NCI-H82 (cell line): ENCODE results near the gene STAT3.
"Not testable (repeated sequence)": the region's sequence is repeated elsewhere in the genome, so short reads cannot be mapped to it uniquely, and the experiment has no call there.

Source experiments
- DNase-seq: peaks from one replicate; lab custom pipeline; 2025; lab: John Stamatoyannopoulos, UW

STAT3 gene

GRCh38 chr17:42380935-42381334, 7.3 kb downstream of the STAT3 start:
- DNase-seq: no peak

GRCh38 chr17:42378959-42379594, 9.2 kb downstream of the STAT3 start:
- no peak for DNase-seq

DNA sequence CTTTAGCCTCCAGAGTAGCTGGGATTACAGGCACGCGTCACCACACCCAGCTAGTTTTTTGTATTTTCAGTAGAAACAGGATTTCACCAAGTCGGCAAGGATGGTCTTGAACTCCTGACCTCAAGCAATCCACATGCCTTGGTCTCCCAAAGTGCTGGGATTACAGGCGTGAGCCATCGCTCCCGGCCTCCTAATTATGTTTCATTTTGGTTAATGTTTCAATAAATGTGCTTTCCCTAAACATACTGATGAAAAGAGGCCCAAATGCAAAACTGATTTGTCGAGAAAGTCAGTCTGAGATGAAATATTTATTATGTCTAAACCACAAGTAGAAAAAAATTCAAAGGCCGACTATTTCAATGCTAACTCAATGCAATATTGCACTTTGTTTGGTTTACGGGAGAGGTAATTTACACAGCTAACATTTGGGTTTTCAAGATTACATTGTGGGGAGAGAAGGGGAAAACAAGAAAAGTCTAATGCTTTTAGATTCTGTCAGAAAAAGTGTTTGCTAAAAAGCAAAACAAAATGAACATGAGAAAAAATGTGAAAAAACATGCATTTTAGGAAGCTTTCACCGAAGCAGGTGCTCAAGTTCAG, 9.8 kb downstream of the STAT3 start:
- DNase-seq: no peak

GRCh38 chr17:42373896-42374295, 14.3 kb downstream of the STAT3 start:
- DNase-seq: no peak

DNA sequence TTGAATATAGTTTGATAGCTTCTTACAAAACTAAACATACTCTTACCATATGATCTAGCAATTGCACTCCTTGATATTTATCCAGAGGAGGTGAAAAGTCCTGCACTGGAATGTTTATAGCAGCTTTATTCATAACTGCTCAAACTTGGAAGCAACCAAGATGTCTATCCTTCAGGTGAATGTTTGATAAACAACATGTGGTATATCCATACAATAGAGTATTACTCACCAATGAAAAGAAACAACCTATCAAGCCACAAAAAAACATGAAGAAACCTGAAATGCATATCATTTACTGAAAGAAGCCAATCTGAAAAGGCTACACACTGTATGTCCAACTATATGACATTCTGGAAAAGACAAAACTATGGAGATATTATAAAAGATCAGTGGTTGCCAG, 16.1 kb downstream of the STAT3 start:
- DNase-seq: no peak

GRCh38 chr17:42368797-42369561, 19.3 kb downstream of the STAT3 start:
- DNase-seq: not testable (repeated sequence)

DNA sequence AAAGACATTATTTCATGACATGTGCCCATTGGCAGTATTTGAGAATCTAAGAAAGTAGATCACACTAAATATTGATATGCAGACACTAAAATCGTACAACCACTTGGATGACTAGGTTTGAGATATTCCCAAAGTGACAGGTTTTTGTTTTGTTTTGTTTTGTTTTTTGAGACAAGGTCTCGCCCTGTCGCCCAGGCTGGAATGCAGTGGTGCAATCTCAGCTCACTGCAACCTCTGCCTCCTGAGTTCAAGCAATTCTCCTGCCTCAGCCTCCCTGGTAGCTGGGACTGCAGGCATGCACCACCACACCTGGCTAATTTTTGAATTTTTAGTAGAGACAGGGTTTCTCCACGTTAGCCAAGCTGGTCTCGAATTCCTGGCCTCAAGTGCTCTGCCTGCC, 19.9 kb downstream of the STAT3 start:
- DNase-seq: not testable (repeated sequence)

- peak; percentile 72 for DNase-seq
Measured at GRCh38 chr17:42366176-42367023, 21.8 kb downstream of the STAT3 start.

DNA sequence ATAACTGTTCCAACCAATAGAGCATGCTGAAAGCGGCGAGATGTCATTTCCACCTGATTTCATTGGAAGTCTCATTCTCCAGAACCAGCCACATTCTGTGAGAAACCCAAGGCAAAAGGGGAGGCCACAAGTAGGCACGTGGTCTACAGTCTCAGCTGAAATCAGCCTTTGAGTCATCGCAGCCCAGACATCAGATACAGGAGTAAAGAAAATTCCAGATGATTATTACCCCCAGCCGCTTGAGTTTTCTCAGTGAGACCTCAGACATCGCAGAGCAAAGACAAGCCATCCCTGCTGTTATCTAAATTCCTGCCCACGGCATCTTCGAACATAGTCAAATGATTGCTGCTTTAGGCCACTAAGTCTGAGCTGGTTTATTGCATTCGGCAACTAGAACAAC, 23.1 kb downstream of the STAT3 start:
- no peak for DNase-seq

- no peak for DNase-seq
Measured at GRCh38 chr17:42363767-42364585, 24.3 kb downstream of the STAT3 start.

DNA sequence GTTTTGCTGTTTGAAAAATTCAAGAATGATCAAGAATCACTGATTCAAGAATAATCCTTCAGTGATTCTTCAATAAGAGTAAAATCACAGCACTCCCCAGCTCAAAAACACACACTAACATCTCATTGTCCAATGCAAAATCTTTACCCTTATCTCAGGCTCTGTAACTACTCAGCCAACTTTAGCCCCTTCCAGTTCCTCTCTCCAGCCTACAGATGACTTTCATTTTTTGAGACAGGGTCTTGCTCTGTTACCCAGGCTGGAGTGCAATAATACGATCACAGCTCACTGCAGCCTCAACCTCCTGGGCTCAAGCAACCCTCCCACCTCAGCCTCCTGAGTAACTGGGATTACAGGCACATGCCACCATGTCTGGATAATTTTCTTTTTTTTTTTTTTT, 25.0 kb downstream of the STAT3 start:
- no peak for DNase-seq

DNA sequence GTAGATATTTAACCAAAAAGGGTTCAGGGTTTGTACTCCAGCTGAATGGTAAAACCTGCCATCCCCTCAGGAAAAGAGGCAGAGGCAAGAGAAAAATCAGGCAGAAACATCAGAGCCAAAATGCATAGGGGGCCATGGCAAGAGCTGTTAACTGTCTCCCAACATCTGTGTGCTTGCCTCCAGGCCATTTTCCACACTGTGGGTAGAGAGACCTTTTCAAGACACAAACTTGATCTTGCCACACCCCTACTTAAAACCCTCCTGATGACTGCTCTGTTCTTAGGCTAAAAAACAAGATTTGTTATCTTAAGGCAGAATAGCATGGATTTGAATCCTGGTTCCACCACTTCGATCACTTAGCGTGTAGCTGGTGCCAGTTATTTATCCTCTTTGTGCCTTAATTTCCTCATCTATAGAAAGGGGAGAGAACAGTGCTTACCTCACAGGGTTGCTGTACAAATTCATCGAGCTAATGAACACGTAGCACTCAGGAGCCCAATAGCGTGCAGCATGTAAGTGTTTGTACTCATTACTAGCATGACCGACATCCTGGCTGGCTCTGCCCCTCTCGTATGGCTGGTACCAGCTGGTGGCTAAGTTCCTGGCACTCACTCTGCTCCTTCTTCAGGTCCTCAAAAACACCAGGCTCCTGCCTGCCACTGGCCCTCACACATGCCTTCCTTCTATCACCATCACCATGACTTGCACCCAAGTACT, 25.8 kb downstream of the STAT3 start:
- no peak for DNase-seq

- no peak for DNase-seq
Measured at GRCh38 chr17:42361781-42362186, 26.5 kb downstream of the STAT3 start.

- DNase-seq: not testable (repeated sequence)
Measured at GRCh38 chr17:42360388-42360787, 27.9 kb downstream of the STAT3 start.

DNA sequence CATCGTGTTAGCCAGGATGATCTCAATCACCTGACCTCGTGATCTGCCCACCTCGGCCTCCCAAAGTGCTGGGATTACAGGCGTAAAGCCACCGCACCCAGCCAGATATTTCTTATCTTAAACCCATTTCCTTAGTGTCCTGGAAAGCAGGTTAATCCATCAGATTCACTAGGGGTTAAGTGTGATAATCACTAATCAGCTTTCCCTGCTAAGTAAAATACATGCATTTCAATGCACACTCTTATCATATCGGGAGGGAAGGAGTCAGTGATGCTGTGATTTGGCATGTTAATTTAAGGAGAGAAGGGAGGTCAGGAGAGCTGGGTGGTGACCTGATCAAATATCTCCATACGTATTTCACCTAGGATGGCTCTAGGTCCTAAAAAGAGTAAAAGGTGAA, 29.1 kb downstream of the STAT3 start:
- peak; percentile 91 for DNase-seq

DNA sequence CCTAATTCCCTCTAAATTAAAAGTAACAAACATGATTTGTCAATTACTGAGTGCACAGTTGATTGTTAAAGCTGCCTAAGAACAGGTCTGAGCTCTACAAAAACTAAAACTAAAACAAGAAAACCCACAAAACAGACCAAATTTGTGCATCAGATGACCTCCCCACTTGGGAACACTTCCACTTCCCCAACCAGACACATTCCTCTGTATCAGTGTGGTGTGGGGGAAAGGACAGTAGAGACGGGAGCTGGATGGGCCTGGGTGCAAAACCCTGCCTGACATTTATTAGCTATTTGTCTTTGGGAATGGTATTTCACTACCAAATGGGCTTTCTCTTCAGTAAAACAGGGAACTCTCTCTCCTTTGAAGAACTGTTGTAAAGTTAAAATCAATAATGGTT, 29.8 kb downstream of the STAT3 start:
- no peak for DNase-seq

DNA sequence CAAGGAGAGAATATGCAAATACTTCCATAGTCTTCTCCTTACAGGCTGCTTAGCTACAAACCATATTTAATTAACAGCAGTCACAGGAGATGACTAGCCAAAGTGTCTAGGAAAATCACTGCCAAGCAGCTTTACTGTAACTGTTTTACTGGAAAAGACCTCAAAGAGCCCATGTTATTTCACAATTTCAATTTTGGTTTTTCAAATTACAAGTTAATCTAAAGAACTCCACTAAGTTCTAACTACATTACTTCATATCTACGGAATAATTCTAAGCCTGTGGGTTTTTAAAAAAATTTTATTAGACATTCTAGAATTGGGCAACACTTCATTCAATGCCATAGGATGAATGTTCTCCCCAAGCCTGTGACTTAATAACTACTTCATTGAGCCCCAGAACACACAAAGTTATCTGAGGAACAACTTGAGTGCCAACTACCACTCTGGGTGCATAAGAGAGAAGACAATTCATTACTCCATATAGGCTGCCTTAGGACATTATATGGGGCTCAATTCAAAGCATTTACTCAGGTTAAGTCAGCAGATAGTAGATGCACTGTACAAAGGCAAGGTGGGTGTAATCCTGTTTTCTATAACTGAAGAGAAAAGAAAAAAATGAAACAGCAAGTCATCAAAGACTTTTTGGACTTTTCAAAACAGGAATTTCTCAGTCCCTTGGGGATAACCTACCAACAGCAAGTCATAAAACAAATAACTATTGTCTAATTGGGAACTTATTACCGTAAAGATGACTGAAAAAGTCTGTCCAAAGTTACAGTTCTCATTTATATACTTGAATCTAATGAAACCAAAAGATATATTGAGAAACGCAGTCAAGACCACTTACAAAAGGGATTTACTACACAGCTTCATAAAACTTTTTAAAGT, 33.0 kb downstream of the STAT3 start:
- no peak for DNase-seq

GRCh38 chr17:42348104-42348503, 40.1 kb downstream of the STAT3 start:
- DNase-seq: no peak

DNA sequence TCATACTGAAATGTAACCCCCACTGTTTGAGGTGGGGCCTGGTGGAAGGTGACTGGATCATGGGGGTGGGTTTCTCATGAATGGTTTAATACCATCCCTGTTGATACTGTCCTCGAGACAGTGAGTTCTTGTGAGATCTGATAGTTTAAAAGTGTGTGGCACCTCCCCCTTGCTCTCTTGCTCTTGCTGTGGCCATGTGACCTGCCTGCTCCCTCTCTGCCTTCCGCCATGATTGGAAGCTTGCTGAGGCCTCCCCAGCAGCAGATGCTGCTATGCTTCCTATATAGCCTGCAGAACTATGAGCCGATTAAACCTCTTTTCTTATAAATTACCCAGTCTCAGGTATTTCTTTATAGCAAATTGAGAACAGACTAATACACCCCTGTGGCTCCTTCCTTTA, 40.6 kb downstream of the STAT3 start:
- DNase-seq: no peak

GRCh38 chr17:42347198-42347597, 41.0 kb downstream of the STAT3 start:
- DNase-seq: no peak
